Activated CD8-positive, alpha-beta T cell treated with anti-CD3 and anti-CD28 coated beads for 36 hours (primary cell): ENCODE measurements around the gene NR2F1-AS1. TPM values are rescaled to one million over a fixed set of nuclear protein-coding genes. Genes with fewer than 3 reads are reported as not detected.
"Not testable (repeated sequence)": the region's sequence is repeated elsewhere in the genome, so short reads cannot be mapped to it uniquely, and the experiment has no call there.

Source experiments
- ATAC-seq: fragments of 200-7000 bp; cut with Tn5 transposase; one replicate; pipeline ENCODE4 v1.10.0; 2021; ENCODE audit warnings: mild to moderate bottlenecking, moderate library complexity
- CTCF ChIA-PET: fragments of 350-600 bp; sonication (Branson Sonifier 250); formaldehyde crosslinking; loops from one replicate; lab custom pipeline; 2021; ENCODE audit warnings: antibody characterized with exemption; lab: Charles Lee
- POLR2A ChIA-PET: fragments of 350-600 bp; sonication (Branson Sonifier 250); formaldehyde crosslinking; loops from one replicate; lab custom pipeline; 2021; ENCODE audit warnings: antibody characterized with exemption; lab: Charles Lee
- DNase-seq: peaks from one replicate; pipeline ENCODE4 v3.0.0-alpha.2; 2020
- H3K27ac Mint-ChIP-seq: one replicate; pipeline ENCODE4 v1.8.0; 2021; ENCODE audit warnings: mild to moderate bottlenecking, mixed read lengths
- H3K27me3 Mint-ChIP-seq: one replicate; pipeline ENCODE4 v1.8.0; 2021; ENCODE audit warnings: mixed read lengths
- H3K36me3 Mint-ChIP-seq: one replicate; pipeline ENCODE4 v1.8.0; 2021; ENCODE audit warnings: low read depth, mixed read lengths
- H3K4me1 Mint-ChIP-seq: one replicate; pipeline ENCODE4 v1.8.0; 2021; ENCODE audit warnings: low read depth, mixed read lengths
- H3K4me3 Mint-ChIP-seq: one replicate; pipeline ENCODE4 v1.8.0; 2021; ENCODE audit warnings: mild to moderate bottlenecking, moderate library complexity, mixed read lengths
- H3K9me3 Mint-ChIP-seq: one replicate; pipeline ENCODE4 v1.8.0; 2021; ENCODE audit warnings: mixed read lengths
- CTCF ChIP-seq: fragments of 200-600 bp; IDR thresholded peaks from one replicate; pipeline ENCODE4 v1.8.0; 2022; ENCODE audit warnings: antibody characterized with exemption, mild to moderate bottlenecking
- intact Hi-C: fragments of 100-400 bp; cut with micrococcal nuclease; formaldehyde crosslinking; loops from one replicate; pipeline ENCODE4 v1.10.0; 2022
- total RNA-seq, 2 experiments: library from RNA; stranded (reverse); gene quantifications; one replicate each; pipeline ENCODE4 v1.2.3, GENCODE V29; 2021

The NR2F1-AS1 gene
- total RNA-seq, 2 experiments from 2014 or later: not detected

GRCh38 chr5:93557021-93557604, 23.9 kb downstream of the NR2F1-AS1 start:
- Mint-ChIP-seq H3K36me3 (no peaks in the 10 kb centered on the region), H3K27ac (no peak overlapping the region), H3K27me3 (peaks cover 20% of the 10 kb centered on the region), H3K9me3 (no peaks in the 10 kb centered on the region), H3K4me3 (no peak overlapping the region), H3K4me1 (no peaks in the 10 kb centered on the region)
- no peak for ATAC-seq
- POLR2A ChIA-PET: no interaction called here
- CTCF ChIA-PET: no interaction called here
- no peak for TF ChIP-seq CTCF
- intact Hi-C loops: no loop called here
- no peak for DNase-seq

- H3K27me3 Mint-ChIP-seq: peaks cover 19% of the 10 kb centered on the region
- H3K9me3 Mint-ChIP-seq, CTCF ChIA-PET, ATAC-seq, POLR2A ChIA-PET, H3K27ac Mint-ChIP-seq, DNase-seq, H3K4me3 Mint-ChIP-seq, H3K4me1 Mint-ChIP-seq, H3K36me3 Mint-ChIP-seq, intact Hi-C loops: not testable (repeated sequence)
Measured at GRCh38 chr5:93549594-93549993, 31.4 kb downstream of the NR2F1-AS1 start.

GRCh38 chr5:93545872-93546271, 35.1 kb downstream of the NR2F1-AS1 start:
- no peak for DNase-seq
- Mint-ChIP-seq H3K27ac (no peak overlapping the region), H3K4me3 (no peak overlapping the region), H3K27me3 (peaks cover 22% of the 10 kb centered on the region), H3K36me3 (no peaks in the 10 kb centered on the region), H3K4me1 (no peaks in the 10 kb centered on the region), H3K9me3 (peaks cover 3% of the 10 kb centered on the region)
- CTCF ChIA-PET: interaction anchor here (1.0 kb wide), 1 partner anchor 62 kb away, joined by 3 read pairs; no protein-coding TSS in a partner anchor
- no peak for ATAC-seq
- intact Hi-C loops: no loop called here
- POLR2A ChIA-PET: no interaction called here
- TF ChIP-seq CTCF: no peak

- Mint-ChIP-seq H3K27me3 (peaks cover 4% of the 10 kb centered on the region), H3K36me3 (no peaks in the 10 kb centered on the region), H3K9me3 (peaks cover 2% of the 10 kb centered on the region), H3K4me3 (no peak overlapping the region), H3K4me1 (no peaks in the 10 kb centered on the region), H3K27ac (no peak overlapping the region)
- intact Hi-C loops: no loop called here
- TF ChIP-seq CTCF: no peak
- no peak for ATAC-seq
- ChIA-PET CTCF (no interaction called here), POLR2A (no interaction called here)
- DNase-seq: no peak
Measured at GRCh38 chr5:93532370-93532769, 48.6 kb downstream of the NR2F1-AS1 start.

GRCh38 chr5:93521815-93522214, 59.2 kb downstream of the NR2F1-AS1 start:
- H3K36me3 Mint-ChIP-seq: not testable (repeated sequence)
- CTCF ChIA-PET: interaction anchor here (0.6 kb wide), 1 partner anchor 1552 kb away, joined by 3 read pairs; no protein-coding TSS in a partner anchor

GRCh38 chr5:93519740-93520139, 61.3 kb downstream of the NR2F1-AS1 start:
- intact Hi-C loops: no loop called here
- H3K27me3 Mint-ChIP-seq: peaks cover 2% of the 10 kb centered on the region
- no peaks in the 10 kb centered on the region for H3K36me3 Mint-ChIP-seq
- peaks cover 8% of the 10 kb centered on the region for H3K9me3 Mint-ChIP-seq
- TF ChIP-seq CTCF: no peak
- H3K4me3 Mint-ChIP-seq: no peak overlapping the region
- no peak overlapping the region for H3K27ac Mint-ChIP-seq
- H3K4me1 Mint-ChIP-seq: no peaks in the 10 kb centered on the region
- POLR2A ChIA-PET: no interaction called here
- CTCF ChIA-PET: no interaction called here
- no peak for DNase-seq
- ATAC-seq: no peak

More at GRCh38 chr5:93521815-93522214, 59.2 kb downstream of the NR2F1-AS1 start:
- POLR2A ChIA-PET, DNase-seq, H3K4me1 Mint-ChIP-seq, intact Hi-C loops, H3K27me3 Mint-ChIP-seq, ATAC-seq, H3K27ac Mint-ChIP-seq, H3K4me3 Mint-ChIP-seq: not testable (repeated sequence)
- peaks cover 13% of the 10 kb centered on the region for H3K9me3 Mint-ChIP-seq
